CD4-positive, alpha-beta T cell treated with Interferon gamma for 1 hour (primary cell): ENCODE data around the gene COQ7.

ENCODE experiments used
- DNase-seq: peaks from one replicate; pipeline ENCODE4 v3.0.0-alpha.2; 2020

COQ7 gene

GRCh38 chr16:19113577-19114358, 46.4 kb downstream of the COQ7 start, which contains the start of gene ITPRIPL2:
Gene ITPRIPL2 (plus strand): TSS chr16:19113964. CDS start chr16:19114462, 498 bp downstream.
- DNase-seq, result peak; percentile 19

- DNase-seq, result no peak
Measured at GRCh38 chr16:19114359-19115147, 47.1 kb downstream of the COQ7 start.

- no peak for DNase-seq
Measured at GRCh38 chr16:19115148-19116021, 48.0 kb downstream of the COQ7 start.

GRCh38 chr16:19116711-19117449, 49.5 kb downstream of the COQ7 start:
- DNase-seq, result no peak

- peak; percentile 53 for DNase-seq
Measured at GRCh38 chr16:19118938-19119431, 51.6 kb downstream of the COQ7 start.

- DNase-seq, result no peak
Measured at GRCh38 chr16:19119564-19119963, 52.1 kb downstream of the COQ7 start.

- DNase-seq, result no peak
Measured at GRCh38 chr16:19123535-19124178, 56.2 kb downstream of the COQ7 start.

GRCh38 chr16:19126300-19126699, 58.9 kb downstream of the COQ7 start:
- no peak for DNase-seq

- DNase-seq, result no peak
Measured at GRCh38 chr16:19127205-19127604, 59.8 kb downstream of the COQ7 start.

- no peak for DNase-seq
Measured at GRCh38 chr16:19127674-19128131, 60.3 kb downstream of the COQ7 start.

- DNase-seq, result no peak
Measured at GRCh38 chr16:19128454-19129200, 61.2 kb downstream of the COQ7 start.
